DMS153 treated with DMSO at 0.1 percent for 48 hours (cell line): ENCODE measurements around the gene CPS1.
A peak's percentile ranks its signal among the peaks of the same experiment; 100 is the strongest.

Experiments used
- DNase-seq: peaks from one replicate; lab custom pipeline; 2025; ENCODE audit not compliant: unreplicated experiment; lab: John Stamatoyannopoulos, UW

CPS1 gene

GRCh38 chr2:210546424-210547208 is 9.8 kb upstream of the CPS1 start:
- no peak for DNase-seq

- no peak for DNase-seq
Observed at GRCh38 chr2:210548031-210548430, 8.4 kb upstream of the CPS1 start.

GRCh38 chr2:210548878-210549384 is 7.5 kb upstream of the CPS1 start:
- DNase-seq, result no peak

GRCh38 chr2:210551001-210551400 is 5.4 kb upstream of the CPS1 start:
- DNase-seq, result no peak

GRCh38 chr2:210553373-210553772 is 3.0 kb upstream of the CPS1 start:
- DNase-seq, result no peak

GRCh38 chr2:210555555-210555954 is 844 bp upstream of the CPS1 start:
- DNase-seq, result no peak

GRCh38 chr2:210557721-210558120 is 1.3 kb downstream of the CPS1 start:
- no peak for DNase-seq

GRCh38 chr2:210558708-210559107 is 2.3 kb downstream of the CPS1 start:
- no peak for DNase-seq

GRCh38 chr2:210559182-210559581 is 2.8 kb downstream of the CPS1 start:
- no peak for DNase-seq

- DNase-seq, result no peak
Observed at GRCh38 chr2:210561475-210561874, 5.1 kb downstream of the CPS1 start.

GRCh38 chr2:210562091-210562490 is 5.7 kb downstream of the CPS1 start:
- no peak for DNase-seq

- DNase-seq, result no peak
Observed at GRCh38 chr2:210562502-210563080, 6.2 kb downstream of the CPS1 start.

- no peak for DNase-seq
Observed at GRCh38 chr2:210567279-210567678, 10.9 kb downstream of the CPS1 start.

- no peak for DNase-seq
Observed at GRCh38 chr2:210568108-210568507, 11.7 kb downstream of the CPS1 start.

GRCh38 chr2:210577263-210578071 is 21.1 kb downstream of the CPS1 start:
- DNase-seq, result peak; percentile 57

GRCh38 chr2:210584834-210585233 is 28.4 kb downstream of the CPS1 start:
- no peak for DNase-seq

- DNase-seq, result no peak
Observed at GRCh38 chr2:210586381-210586780, 30.0 kb downstream of the CPS1 start.

GRCh38 chr2:210591663-210592062 is 35.3 kb downstream of the CPS1 start:
- no peak for DNase-seq

- DNase-seq, result no peak
Observed at GRCh38 chr2:210592726-210593125, 36.3 kb downstream of the CPS1 start.

- no peak for DNase-seq
Observed at GRCh38 chr2:210593166-210593565, 36.8 kb downstream of the CPS1 start.

GRCh38 chr2:210598219-210598618 is 41.8 kb downstream of the CPS1 start:
- DNase-seq, result no peak

- DNase-seq, result no peak
Observed at GRCh38 chr2:210599476-210599875, 43.1 kb downstream of the CPS1 start.
